Urothelium cell line (cell line): ENCODE measurements around the gene DPAGT1.
A peak's percentile ranks its signal among the peaks of the same experiment; 100 is the strongest.
"Not testable (repeated sequence)": the region's sequence is repeated elsewhere in the genome, so short reads cannot be mapped to it uniquely, and the experiment has no call there.

Experiments
- DNase-seq: peaks from one replicate; pipeline ENCODE4 v3.0.0; 2011; ENCODE audit warnings: low spot score, mixed read lengths
- FAIRE-seq: peaks from 2 replicates; lab custom pipeline; 2011; peaks lifted over from hg19 to GRCh38; lab: Jason Lieb, UNC

Gene DPAGT1

GRCh38 chr11:119062779-119063178, 38.9 kb downstream of the DPAGT1 start:
- FAIRE-seq (no peak), DNase-seq (no peak)

GRCh38 chr11:119061256-119061655, 40.4 kb downstream of the DPAGT1 start:
- FAIRE-seq (no peak), DNase-seq (no peak)

- DNase-seq, FAIRE-seq: not testable (repeated sequence)
These were observed 42.5 kb downstream of the DPAGT1 start for GRCh38 chr11:119059128-119059527.

- no peak for FAIRE-seq
These were observed 44.5 kb downstream of the DPAGT1 start, which contains the start of gene HYOU1 for GRCh38 chr11:119057000-119057769. Gene HYOU1, minus strand, starts transcription at chr11:119057205. Its CDS starts 1,045 bp downstream, at chr11:119056160.

GRCh38 chr11:119056421-119056999, 45.1 kb downstream of the DPAGT1 start:
- DNase-seq (peak; percentile 17), FAIRE-seq (no peak)

More at GRCh38 chr11:119057000-119057769, 44.5 kb downstream of the DPAGT1 start, which contains the start of gene HYOU1:
- DNase-seq = peak; percentile 94

- FAIRE-seq = no peak
- peak; percentile 9 for DNase-seq
These were observed 45.8 kb downstream of the DPAGT1 start for GRCh38 chr11:119055901-119056300.

GRCh38 chr11:119054418-119054817, 47.2 kb downstream of the DPAGT1 start:
- FAIRE-seq (no peak), DNase-seq (no peak)

GRCh38 chr11:119052163-119052814, 49.4 kb downstream of the DPAGT1 start:
- FAIRE-seq (no peak), DNase-seq (no peak)

- FAIRE-seq (no peak), DNase-seq (no peak)
These were observed 50.1 kb downstream of the DPAGT1 start for GRCh38 chr11:119051440-119052162.

- no peak for DNase-seq
- no peak for FAIRE-seq
These were observed 52.6 kb downstream of the DPAGT1 start for GRCh38 chr11:119049081-119049480.

- DNase-seq (no peak), FAIRE-seq (no peak)
These were observed 53.0 kb downstream of the DPAGT1 start for GRCh38 chr11:119048644-119049043.

- FAIRE-seq = no peak
- DNase-seq = no peak
These were observed 54.4 kb downstream of the DPAGT1 start for GRCh38 chr11:119047205-119047604.
